ENCODE results near the gene ENGASE. TPM values are rescaled to one million over a fixed set of nuclear protein-coding genes. Genes with fewer than 3 reads are reported as not detected.

The ENGASE gene
- total and polyA plus RNA-seq, 2 donors (not counting 1 experiment from before 2014, with no cell fraction given): 92.1 to 122 TPM

GRCh38 chr17:79073016-79073705 is 1.5 kb upstream of the ENGASE start:
- Histone ChIP-seq H3K9ac (ENCODE audit: low read length) (no peak overlapping the region), H3K79me2 (ENCODE audit: control insufficient read depth, insufficient read depth, low read length) (no peaks in the 10 kb centered on the region), H3K9me3 (ENCODE audit: control extremely low read depth in 1 of 3, control insufficient read depth in 2 of 3, insufficient read depth in 1 of 3, low read length in 2 of 3) (no peaks in the 10 kb centered on the region), H3K4me1 (ENCODE audit: control insufficient read depth in 2 of 2, insufficient read depth in 2 of 2, low read length in 2 of 2) (peaks cover 11 to 18% of the 10 kb centered on the region in 2 donors), H3K36me3 (replicated peaks in 1 of 2; ENCODE audit: control extremely low read depth in 1 of 2, control insufficient read depth in 1 of 2, extremely low read depth in 1 of 2, insufficient read depth in 2 of 2, low read length in 1 of 2) (no peaks in the 10 kb centered on the region), H4K20me1 (ENCODE audit: control insufficient read depth, insufficient read depth, low read length, poor library complexity, severe bottlenecking) (no peaks in the 10 kb centered on the region), H3K27ac (ENCODE audit: low read length in 2 of 2) (no peak overlapping the region), H3K27me3 (replicated peaks in 1 of 4; ENCODE audit: control extremely low read depth in 1 of 4, control insufficient read depth in 3 of 4, insufficient read depth in 4 of 4, low read length in 3 of 4) (no peaks in the 10 kb centered on the region), H3K4me2 (replicated peaks; ENCODE audit: low read depth, low read length, poor library complexity, severe bottlenecking) (no peak overlapping the region), H3K4me3 (ENCODE audit: control extremely low read depth in 1 of 5, extremely low read depth in 1 of 5, insufficient read depth in 1 of 5, low read depth in 2 of 5, low read length in 4 of 5) (no peak overlapping the region), H2AFZ (ENCODE audit: insufficient read depth, low read depth, low read length, poor library complexity, severe bottlenecking) (no peak overlapping the region)
- TF ChIP-seq EZH2 (IDR thresholded peaks at IDR 0.05; ENCODE audit: borderline replicate concordance, insufficient read depth, low read depth, low read length, poor library complexity, severe bottlenecking) (no peak), CTCF (IDR thresholded peaks at IDR 0.05) (no peak)
- intact Hi-C loops (cut with micrococcal nuclease): no loop called here
- DNase-seq: no peak
- H3K27ac Mint-ChIP-seq: no peak overlapping the region
- peaks cover 10% of the 10 kb centered on the region for H3K4me1 Mint-ChIP-seq
- 98% methylated on average over 8 of the region's 8 CpGs for WGBS (ENCODE audit: insufficient coverage)
- no peak for ATAC-seq (ENCODE audit: low read depth)
- POLR2A ChIA-PET: interaction anchor here (2.4 kb wide), 1 partner anchor 268 kb away, joined by 6 read pairs; no protein-coding TSS in a partner anchor
- CTCF ChIA-PET: interaction anchor here (0.8 to 2.1 kb wide), 7 partner anchors 9 to 320 kb away, joined by 3 to 8 read pairs (median 5); no protein-coding TSS in a partner anchor
- H3K4me3 Mint-ChIP-seq: peak overlapping the region; percentile 10
- H3K9me3 Mint-ChIP-seq (ENCODE audit: insufficient read depth): no peaks in the 10 kb centered on the region
- H3K27me3 Mint-ChIP-seq: peaks cover 3% of the 10 kb centered on the region

- no peaks in the 10 kb centered on the region for H3K9me3 ChIP-seq (ENCODE audit: control extremely low read depth in 1 of 3, control insufficient read depth in 2 of 3, insufficient read depth in 1 of 3, low read length in 2 of 3)
Measured at GRCh38 chr17:79073706-79074088, 927 bp upstream of the ENGASE start.

More at GRCh38 chr17:79073706-79074088, 927 bp upstream of the ENGASE start:
- no peaks in the 10 kb centered on the region for H4K20me1 ChIP-seq (ENCODE audit: control insufficient read depth, insufficient read depth, low read length, poor library complexity, severe bottlenecking)
- intact Hi-C loops (cut with micrococcal nuclease): loop anchor here (2.0 kb wide), 1 partner anchor 65 kb away; the partner anchor contains the start of gene CANT1
- peaks cover 10% of the 10 kb centered on the region for H3K4me1 Mint-ChIP-seq
- H3K79me2 ChIP-seq (ENCODE audit: control insufficient read depth, insufficient read depth, low read length): no peaks in the 10 kb centered on the region
- no peak overlapping the region for H3K9ac ChIP-seq (ENCODE audit: low read length)
- H3K9me3 Mint-ChIP-seq (ENCODE audit: insufficient read depth): no peaks in the 10 kb centered on the region
- H2AFZ ChIP-seq (ENCODE audit: insufficient read depth, low read depth, low read length, poor library complexity, severe bottlenecking): no peak overlapping the region
- H3K4me2 ChIP-seq (replicated peaks; ENCODE audit: low read depth, low read length, poor library complexity, severe bottlenecking): no peak overlapping the region
- H3K4me3 ChIP-seq (ENCODE audit: control extremely low read depth in 1 of 5, extremely low read depth in 1 of 5, insufficient read depth in 1 of 5, low read depth in 2 of 5, low read length in 4 of 5): no peak overlapping the region
- H3K27ac ChIP-seq (ENCODE audit: low read length in 2 of 2): no peak overlapping the region
- no peak overlapping the region for H3K27ac Mint-ChIP-seq
- no peak for DNase-seq
- no peak overlapping the region for H3K4me3 Mint-ChIP-seq
- peaks cover 3% of the 10 kb centered on the region for H3K27me3 Mint-ChIP-seq
- WGBS (ENCODE audit: insufficient coverage): 100% methylated on average over 5 of the region's 6 CpGs
- peaks cover 0 to 2% of the 10 kb centered on the region in 2 experiments for H3K36me3 ChIP-seq (replicated peaks in 1 of 2; ENCODE audit: control extremely low read depth in 1 of 2, control insufficient read depth in 1 of 2, extremely low read depth in 1 of 2, insufficient read depth in 2 of 2, low read length in 1 of 2)
- no peak for ATAC-seq (ENCODE audit: low read depth)
- TF ChIP-seq CTCF (IDR thresholded peaks at IDR 0.05): no peak
- no peak for TF ChIP-seq EZH2 (IDR thresholded peaks at IDR 0.05; ENCODE audit: borderline replicate concordance, insufficient read depth, low read depth, low read length, poor library complexity, severe bottlenecking)
- ChIA-PET POLR2A (interaction anchor here (2.4 kb wide), 1 partner anchor 267 kb away, joined by 6 read pairs; no protein-coding TSS in a partner anchor), CTCF (interaction anchor here (0.8 to 3.4 kb wide), 6 partner anchors 9 to 319 kb away, joined by 3 to 21 read pairs (median 6); no protein-coding TSS in a partner anchor)
- peaks cover 11 to 18% of the 10 kb centered on the region in 2 donors for H3K4me1 ChIP-seq (ENCODE audit: control insufficient read depth in 2 of 2, insufficient read depth in 2 of 2, low read length in 2 of 2)
- no peaks in the 10 kb centered on the region for H3K27me3 ChIP-seq (replicated peaks in 1 of 4; ENCODE audit: control extremely low read depth in 1 of 4, control insufficient read depth in 3 of 4, insufficient read depth in 4 of 4, low read length in 3 of 4)
